Measurements from ENCODE around the gene PJA2.

The PJA2 gene

GRCh38 chr5:109408991-109409843 lies 557 bp downstream of the PJA2 start:
- DNase-seq: peak; percentile 51 to 94 (median 75)

GRCh38 chr5:109407913-109408312 lies 1.9 kb downstream of the PJA2 start:
- peak in 1 of 5 experiments; percentile 34 for DNase-seq

- DNase-seq: no peak
Observed at GRCh38 chr5:109406719-109407118, 3.1 kb downstream of the PJA2 start.

GRCh38 chr5:109404428-109404960 lies 5.3 kb downstream of the PJA2 start:
- no peak for DNase-seq

GRCh38 chr5:109403469-109403868 lies 6.3 kb downstream of the PJA2 start:
- DNase-seq: peak in 1 of 5 experiments; percentile 14

- DNase-seq: peak in 1 of 5 experiments; percentile 45
Observed at GRCh38 chr5:109399092-109399759, 10.5 kb downstream of the PJA2 start.

GRCh38 chr5:109396965-109397364 lies 12.8 kb downstream of the PJA2 start:
- no peak for DNase-seq

GRCh38 chr5:109394806-109395205 lies 15.0 kb downstream of the PJA2 start:
- no peak for DNase-seq

GRCh38 chr5:109390188-109390587 lies 19.6 kb downstream of the PJA2 start:
- no peak for DNase-seq

- no peak for DNase-seq
Observed at GRCh38 chr5:109388407-109388806, 21.4 kb downstream of the PJA2 start.

- DNase-seq: no peak
Observed at GRCh38 chr5:109387408-109387974, 22.3 kb downstream of the PJA2 start.

GRCh38 chr5:109378095-109378494 lies 31.7 kb downstream of the PJA2 start:
- DNase-seq: no peak

- DNase-seq: no peak
Observed at GRCh38 chr5:109374625-109375024, 35.1 kb downstream of the PJA2 start.

- DNase-seq: no peak
Observed at GRCh38 chr5:109373932-109374331, 35.8 kb downstream of the PJA2 start.

GRCh38 chr5:109370343-109370742 lies 39.4 kb downstream of the PJA2 start:
- DNase-seq: no peak

GRCh38 chr5:109365653-109366052 lies 44.1 kb downstream of the PJA2 start:
- no peak for DNase-seq

- no peak for DNase-seq
Observed at GRCh38 chr5:109364977-109365376, 44.8 kb downstream of the PJA2 start.

- DNase-seq: no peak
Observed at GRCh38 chr5:109359642-109360041, 50.1 kb downstream of the PJA2 start.

- no peak for DNase-seq
Observed at GRCh38 chr5:109357807-109358206, 52.0 kb downstream of the PJA2 start.

GRCh38 chr5:109354761-109355160 lies 55.0 kb downstream of the PJA2 start:
- peak in 1 of 5 experiments; percentile 13 for DNase-seq

- no peak for DNase-seq
Observed at GRCh38 chr5:109351988-109352864, 57.5 kb downstream of the PJA2 start.

- DNase-seq: no peak
Observed at GRCh38 chr5:109350537-109351270, 59.1 kb downstream of the PJA2 start.
